Measurements from ENCODE around the gene SHANK2.

Gene SHANK2

DNA sequence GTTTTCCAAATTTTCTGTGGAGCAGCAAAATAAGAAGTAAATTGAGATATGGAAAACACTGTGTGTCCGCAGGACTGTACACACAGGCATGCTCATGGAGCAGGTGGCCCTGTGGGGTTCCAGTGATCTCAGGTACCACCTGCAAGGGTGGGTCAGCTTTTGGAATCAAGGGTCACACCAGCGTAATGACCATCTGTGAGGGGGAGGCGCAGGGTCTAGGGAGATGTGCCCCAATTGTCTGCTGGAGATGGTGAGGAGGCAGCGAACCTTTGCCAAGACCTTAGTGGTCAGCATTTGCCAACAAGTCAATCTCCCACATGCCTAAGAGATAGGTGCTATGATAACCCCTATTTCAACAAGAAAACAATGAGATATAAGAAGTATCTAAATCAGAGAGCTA, 49.4 kb downstream of the SHANK2 start:
- no peak for DNase-seq (ENCODE audit: low read depth in 2 of 3, low spot score in 2 of 3)

DNA sequence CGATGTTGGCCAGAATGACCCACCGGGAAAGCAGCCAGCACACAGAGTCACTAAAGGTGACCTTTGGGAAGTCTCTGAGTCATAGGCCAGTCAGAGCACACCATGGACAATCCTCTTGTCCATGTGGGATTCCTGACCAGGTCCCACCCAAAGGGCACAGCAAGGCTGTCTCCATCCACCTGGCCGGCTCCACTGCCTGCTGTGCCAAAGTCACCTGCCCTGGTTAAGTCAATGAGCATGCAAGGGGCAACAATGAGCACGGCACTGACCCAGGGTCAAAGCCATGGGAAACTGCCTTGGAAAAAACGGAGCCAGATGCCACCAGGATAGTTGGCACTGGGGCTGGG, 49.8 kb downstream of the SHANK2 start:
- no peak for DNase-seq (ENCODE audit: low read depth in 2 of 3, low spot score in 2 of 3)
